Superior temporal gyrus (tissue), 1 donor: ENCODE measurements around the gene EPN3.

ENCODE experiments used
- DNase-seq: peaks from one replicate; pipeline ENCODE4 v3.0.0-alpha.2; 2016; ENCODE audit errors: extremely low spot score

The EPN3 gene

DNA sequence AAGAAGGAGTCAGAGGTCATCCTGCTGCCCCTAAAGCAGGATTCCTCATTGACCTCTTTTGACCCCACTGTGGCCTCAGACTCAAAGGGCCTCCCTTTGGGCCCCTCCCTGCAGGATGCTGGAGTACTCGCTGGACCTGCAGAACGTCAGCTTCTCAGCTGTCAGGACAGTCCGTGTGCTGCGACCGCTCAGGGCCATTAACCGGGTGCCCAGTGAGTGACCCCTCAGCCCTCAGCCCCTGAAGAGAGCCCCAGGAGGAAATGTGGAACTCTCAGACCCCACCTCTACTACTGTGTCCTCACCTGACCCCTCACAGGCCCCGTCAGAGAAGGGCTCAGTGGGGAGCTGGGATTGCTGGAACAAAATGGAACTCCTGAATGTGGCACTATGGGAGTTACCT lies 37.1 kb downstream of the EPN3 start:
- no peak for DNase-seq

DNA sequence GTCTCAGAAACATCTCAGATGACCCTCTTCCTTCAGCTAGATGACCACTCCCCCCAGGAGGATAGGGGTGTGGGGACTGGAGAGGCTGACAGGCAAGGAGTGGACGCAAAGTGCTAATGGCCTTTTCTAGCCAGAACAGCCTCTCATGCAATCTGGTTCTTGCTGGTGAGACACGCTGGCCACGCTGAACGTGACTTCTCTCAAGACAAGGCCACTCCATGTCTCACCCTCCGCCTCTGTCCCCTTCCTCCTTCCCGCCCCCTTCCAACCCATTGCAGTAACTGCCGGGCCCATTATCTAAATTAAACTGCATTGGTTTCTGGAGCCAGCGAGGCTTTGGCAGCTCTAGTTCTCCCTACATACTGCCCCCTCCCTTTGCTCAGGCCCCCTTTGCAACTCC lies 37.5 kb downstream of the EPN3 start:
- no peak for DNase-seq

DNA sequence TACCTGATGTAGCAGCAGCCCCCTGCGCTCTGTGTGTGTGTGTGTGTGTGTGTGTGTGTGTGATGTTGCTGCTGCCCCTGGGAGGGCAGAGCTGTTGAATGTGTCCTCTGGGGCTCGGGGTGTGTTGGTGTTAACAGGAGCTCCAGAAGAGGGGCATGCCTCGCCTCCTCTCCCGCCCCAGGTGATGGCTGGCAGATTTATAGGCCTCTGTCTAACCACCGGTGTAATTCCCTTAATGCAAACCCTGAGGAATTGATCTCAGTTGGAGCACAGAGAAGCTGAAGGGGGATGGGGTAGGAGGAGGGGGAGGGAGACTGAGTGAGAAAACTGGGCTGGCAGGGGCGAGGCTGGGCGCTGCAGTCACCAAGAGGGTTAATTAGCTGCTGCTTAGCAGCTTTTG lies 38.0 kb downstream of the EPN3 start:
- no peak for DNase-seq

DNA sequence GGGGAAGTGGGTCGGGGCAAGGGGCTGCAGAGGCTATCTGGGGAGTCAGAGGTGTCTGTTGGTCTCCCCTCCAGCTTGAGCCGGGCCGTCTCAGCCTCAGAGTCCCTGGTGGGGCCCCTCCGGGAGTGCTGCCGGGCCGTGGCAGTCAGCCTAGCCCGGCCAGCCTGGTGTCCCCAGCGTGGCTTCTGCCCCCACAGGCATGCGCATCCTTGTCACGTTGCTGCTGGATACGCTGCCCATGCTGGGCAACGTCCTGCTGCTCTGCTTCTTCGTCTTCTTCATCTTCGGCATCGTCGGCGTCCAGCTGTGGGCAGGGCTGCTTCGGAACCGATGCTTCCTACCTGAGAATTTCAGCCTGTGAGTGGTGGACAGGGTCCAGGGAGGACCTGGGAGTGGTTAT lies 39.1 kb downstream of the EPN3 start:
- DNase-seq = no peak

DNA sequence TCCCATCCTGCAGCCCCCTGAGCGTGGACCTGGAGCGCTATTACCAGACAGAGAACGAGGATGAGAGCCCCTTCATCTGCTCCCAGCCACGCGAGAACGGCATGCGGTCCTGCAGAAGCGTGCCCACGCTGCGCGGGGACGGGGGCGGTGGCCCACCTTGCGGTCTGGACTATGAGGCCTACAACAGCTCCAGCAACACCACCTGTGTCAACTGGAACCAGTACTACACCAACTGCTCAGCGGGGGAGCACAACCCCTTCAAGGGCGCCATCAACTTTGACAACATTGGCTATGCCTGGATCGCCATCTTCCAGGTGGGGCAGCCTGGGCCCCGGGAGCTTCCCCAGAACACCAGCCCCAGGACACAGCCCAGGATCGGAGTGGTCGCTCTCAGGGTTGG lies 40.0 kb downstream of the EPN3 start:
- DNase-seq = no peak

DNA sequence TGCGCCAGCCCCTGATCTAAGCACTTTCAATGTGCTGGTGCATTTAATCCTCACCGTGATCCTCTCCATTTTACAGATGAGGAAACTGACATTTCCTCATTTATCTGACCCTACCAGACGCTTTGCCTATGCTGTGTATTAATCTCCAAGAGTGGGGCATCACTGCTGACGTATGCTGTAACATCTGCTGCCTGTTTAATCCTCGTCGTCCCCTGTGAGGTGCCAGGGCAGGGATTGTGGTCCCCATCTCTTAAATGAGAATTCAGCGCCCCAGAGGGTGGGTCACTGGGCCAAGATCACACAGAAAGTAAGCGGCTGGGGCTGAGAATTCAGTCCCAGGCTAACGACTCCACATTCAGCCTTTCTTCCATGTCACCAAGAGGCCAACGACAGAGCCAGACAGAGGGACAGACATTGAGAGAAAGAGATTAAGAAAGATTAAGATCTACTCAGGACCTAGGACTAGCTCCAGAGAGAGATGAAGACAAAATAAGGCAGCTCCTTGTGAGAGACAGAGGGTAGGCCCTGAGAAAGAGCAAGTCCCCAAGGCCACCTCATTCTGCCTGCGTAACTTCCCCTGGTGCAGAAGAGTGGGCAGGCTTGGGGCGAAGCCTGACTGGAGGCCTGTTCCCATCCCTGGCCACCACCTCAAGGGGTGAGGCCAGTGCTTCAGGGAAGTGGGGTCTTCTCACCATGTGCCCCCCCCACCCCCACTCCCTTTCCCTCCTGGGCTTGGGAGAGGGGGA lies 41.5 kb downstream of the EPN3 start:
- no peak for DNase-seq

DNA sequence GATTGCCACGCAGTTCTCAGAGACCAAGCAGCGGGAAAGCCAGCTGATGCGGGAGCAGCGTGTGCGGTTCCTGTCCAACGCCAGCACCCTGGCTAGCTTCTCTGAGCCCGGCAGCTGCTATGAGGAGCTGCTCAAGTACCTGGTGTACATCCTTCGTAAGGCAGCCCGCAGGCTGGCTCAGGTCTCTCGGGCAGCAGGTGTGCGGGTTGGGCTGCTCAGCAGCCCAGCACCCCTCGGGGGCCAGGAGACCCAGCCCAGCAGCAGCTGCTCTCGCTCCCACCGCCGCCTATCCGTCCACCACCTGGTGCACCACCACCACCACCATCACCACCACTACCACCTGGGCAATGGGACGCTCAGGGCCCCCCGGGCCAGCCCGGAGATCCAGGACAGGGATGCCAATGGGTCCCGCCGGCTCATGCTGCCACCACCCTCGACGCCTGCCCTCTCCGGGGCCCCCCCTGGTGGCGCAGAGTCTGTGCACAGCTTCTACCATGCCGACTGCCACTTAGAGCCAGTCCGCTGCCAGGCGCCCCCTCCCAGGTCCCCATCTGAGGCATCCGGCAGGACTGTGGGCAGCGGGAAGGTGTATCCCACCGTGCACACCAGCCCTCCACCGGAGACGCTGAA lies 43.2 kb downstream of the EPN3 start:
- DNase-seq = no peak

DNA sequence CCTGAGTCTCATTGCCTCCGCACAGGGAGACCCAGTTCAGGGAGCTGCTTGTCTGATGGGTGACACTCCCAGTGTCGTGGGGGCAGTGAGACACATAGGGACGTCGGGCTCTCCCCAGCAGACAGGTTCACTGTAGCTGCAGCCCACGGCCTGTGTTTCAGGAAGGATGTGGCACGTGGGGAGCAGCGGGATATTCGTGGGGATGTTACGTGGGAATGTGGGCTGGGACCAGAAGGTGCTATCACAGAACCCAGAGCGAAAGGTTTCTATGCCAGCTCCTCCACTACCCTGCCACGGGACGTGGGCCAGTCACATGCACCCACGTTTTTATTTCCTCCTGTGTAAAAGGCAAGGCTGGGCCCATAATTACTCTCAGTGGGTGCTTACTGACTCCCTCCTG lies 44.3 kb downstream of the EPN3 start:
- DNase-seq = no peak

DNA sequence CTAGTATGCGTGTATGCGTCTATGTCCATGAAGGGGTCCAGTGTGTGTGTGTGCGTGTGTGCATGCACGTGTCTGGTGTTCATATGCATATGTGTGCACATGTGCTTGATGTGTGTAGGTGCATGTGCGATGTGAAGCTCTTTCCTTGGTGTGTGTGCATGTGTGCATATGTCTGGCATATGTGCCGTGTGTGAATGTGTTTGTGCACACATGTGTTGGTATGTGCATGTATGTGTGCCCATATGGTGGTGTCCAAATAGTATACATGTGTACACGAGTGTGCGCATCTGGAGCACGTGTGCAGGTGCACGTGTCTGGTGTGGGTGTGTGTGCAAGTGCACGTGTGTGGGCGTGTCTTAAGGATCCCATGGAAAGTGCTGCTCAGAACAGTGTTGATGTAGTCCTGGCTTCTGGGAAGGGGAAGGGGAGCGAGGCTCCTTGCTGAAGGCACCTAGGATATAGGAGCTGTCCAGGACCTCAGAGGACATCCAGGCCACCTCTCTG lies 45.0 kb downstream of the EPN3 start:
- no peak for DNase-seq

DNA sequence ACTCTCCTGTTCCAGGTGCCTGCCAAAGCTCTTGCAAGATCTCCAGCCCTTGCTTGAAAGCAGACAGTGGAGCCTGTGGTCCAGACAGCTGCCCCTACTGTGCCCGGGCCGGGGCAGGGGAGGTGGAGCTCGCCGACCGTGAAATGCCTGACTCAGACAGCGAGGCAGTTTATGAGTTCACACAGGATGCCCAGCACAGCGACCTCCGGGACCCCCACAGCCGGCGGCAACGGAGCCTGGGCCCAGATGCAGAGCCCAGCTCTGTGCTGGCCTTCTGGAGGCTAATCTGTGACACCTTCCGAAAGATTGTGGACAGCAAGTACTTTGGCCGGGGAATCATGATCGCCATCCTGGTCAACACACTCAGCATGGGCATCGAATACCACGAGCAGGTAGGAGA lies 45.6 kb downstream of the EPN3 start:
- DNase-seq = no peak

DNA sequence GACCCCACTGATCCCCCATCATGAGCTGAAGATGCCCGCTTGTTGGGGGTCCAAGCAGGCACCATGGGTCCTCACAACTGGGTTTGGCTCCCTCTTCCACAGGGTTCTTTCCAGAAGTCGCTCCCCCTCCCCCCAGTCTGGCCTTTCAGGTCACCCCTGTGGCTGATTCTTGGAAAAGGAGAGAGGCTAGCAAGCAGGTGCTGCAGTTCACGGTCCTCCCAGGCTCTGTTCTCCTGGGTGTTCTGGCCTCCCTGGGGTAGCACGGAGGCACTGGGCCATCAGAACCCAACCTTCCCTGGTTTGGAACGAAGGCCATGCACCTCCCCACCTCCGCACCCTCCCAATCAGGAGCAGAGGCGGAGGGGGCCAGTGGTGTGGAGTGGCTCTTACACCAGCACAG lies 46.9 kb downstream of the EPN3 start:
- DNase-seq = no peak

DNA sequence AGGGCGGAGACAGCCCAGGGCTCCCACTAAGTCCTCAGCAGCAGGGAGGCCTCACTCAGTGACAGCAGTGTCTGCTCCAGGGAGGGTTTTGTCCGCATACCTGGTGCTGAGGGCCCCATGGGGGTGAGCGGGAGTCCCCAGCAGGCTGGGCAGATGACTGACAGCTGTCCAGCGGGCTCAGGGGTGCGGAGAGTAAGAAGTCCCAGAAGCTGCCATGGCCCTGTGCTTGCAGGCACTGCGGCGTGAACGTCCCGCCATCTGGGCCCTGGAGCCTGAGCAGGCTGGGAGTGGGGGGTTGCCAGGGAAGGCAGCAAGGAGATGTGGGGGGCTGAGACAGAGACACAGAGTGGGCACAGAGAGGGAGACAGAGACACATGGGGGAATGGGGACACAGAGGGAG lies 48.1 kb downstream of the EPN3 start:
- no peak for DNase-seq

DNA sequence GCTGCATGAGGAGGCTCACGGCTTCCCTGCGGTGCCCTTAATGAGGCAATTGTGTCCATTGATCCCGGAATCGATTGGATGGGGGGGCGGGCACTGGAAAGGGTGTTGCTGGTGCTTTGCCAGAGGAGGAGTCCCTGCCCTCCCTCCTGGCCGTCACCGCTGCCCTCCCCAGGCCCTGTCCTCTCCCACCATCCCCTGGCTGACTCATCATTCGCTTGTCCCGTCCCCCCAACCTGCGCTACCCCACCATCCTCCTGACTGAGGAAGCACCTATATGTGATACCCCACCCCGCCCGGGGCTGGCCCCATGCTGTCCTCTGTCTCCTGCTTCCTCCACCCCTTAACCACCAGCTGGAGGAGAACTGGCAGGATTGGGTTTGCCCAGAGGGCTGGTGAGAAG lies 48.8 kb downstream of the EPN3 start:
- DNase-seq = no peak

DNA sequence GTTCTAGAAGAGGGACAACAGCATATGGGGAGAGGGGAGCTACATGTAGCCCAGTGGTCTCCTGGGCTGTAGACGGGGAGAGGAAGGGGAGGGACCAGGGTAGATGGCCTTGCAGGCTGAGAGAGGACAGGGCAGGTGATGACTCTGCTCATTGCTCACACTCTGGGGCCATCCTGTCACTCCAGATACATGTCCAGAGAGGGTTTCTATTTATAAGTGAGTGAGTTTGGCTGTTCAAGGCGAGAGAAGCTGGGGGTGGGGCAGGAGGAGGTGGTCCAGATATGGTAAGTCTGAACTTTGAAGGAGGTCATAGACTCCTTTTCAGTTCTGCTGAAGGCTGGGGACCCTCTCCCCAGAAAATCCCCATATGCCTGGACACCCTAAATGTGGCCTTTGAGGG lies 50.2 kb downstream of the EPN3 start:
- no peak for DNase-seq

DNA sequence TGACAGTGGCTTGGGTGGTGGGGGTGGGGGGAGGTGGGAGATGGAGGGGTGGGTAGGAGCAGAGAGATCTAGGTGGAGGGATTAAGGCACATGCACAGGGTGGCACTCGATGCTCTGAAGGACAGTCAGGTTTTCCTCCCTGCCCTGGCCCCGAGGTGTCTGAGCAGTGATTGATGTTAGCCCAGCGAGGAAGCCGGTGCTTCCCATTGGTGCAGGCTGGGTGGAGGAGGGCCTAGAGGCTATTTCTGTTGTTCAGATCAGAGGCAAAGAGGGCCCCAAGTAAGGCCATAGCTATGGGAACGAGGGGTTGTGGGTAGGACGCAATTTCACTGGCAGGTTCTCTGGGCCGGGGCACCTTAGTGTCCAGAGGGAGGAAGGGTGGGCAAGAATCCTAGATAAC lies 51.1 kb downstream of the EPN3 start:
- DNase-seq = no peak

DNA sequence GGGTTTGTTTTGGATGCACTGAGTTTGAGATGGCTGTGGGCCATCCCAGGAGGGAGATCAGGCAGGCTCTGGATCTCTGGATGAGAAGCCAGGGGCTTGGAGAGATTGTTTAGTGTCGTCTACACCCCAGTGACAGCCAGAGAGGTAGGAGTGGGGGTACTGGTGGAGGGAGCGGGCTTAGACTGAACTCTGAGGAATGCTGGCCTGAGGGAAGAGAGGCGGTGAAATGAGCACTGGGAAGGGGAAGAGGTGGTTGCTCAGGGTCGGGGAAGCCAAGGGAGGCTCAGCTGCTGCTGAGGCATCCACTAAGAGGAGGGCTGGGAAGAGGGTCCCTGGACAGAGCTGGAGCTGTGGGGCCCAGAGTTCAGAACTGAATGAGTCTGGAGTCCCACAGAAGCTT lies 51.6 kb downstream of the EPN3 start:
- no peak for DNase-seq

DNA sequence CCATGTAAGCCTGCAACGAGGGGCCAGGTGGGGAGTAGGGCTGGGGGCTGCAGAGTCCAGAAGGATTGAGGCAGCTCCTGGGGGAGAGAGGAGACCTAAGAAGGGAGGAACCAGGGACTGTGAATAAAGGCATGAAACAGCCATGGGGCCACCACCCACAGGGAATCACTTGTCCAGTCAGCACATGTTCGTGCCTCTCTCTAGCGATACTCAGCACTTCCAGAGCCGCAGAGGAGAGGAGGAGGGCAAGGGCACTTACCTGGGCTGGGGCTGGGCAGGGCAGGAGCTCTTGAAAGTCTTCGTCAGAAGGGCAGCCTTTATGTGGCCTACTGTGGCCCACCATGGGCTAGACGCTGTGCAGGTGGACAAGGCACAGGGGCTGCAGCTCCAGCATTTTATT lies 52.2 kb downstream of the EPN3 start:
- no peak for DNase-seq

DNA sequence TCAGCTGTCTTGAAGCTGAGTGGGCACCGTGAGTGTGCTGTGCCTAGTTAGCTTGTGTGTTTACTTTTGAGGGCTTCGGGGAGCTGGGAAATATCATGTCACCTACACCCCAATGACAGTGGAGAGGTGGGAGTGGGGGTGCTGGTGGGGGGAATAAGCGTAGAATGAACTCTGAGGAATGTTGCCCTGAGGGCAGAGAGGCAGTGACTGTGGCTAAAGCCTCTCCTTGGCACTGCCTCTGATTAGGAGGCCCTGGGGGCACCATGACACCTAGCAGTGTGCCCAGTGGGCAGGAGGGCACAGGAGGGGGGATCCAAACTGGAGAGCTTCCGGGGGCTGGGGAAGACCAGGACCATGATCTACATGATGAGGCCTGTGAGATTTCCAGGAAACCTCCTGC lies 52.8 kb downstream of the EPN3 start:
- DNase-seq = no peak

DNA sequence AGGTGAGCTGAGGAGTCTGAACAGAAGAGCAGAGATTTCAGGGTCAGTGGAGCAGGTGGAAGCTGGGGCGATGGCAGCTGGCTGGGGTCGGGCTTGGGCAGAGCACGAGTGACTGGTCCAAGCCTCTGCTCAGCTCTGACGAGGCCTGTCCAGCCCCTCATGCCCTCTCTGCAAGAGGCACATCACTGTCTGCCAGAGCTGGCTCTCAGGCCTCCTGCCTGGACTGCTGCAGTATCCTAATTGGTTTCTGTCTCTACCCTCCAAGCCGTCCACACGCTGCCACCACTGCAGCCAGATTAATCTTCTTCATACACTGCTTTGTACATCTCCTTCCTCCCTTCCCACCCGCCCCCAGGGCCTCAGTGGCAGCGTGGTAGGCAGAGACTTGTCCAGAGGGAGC lies 53.4 kb downstream of the EPN3 start:
- no peak for DNase-seq

DNA sequence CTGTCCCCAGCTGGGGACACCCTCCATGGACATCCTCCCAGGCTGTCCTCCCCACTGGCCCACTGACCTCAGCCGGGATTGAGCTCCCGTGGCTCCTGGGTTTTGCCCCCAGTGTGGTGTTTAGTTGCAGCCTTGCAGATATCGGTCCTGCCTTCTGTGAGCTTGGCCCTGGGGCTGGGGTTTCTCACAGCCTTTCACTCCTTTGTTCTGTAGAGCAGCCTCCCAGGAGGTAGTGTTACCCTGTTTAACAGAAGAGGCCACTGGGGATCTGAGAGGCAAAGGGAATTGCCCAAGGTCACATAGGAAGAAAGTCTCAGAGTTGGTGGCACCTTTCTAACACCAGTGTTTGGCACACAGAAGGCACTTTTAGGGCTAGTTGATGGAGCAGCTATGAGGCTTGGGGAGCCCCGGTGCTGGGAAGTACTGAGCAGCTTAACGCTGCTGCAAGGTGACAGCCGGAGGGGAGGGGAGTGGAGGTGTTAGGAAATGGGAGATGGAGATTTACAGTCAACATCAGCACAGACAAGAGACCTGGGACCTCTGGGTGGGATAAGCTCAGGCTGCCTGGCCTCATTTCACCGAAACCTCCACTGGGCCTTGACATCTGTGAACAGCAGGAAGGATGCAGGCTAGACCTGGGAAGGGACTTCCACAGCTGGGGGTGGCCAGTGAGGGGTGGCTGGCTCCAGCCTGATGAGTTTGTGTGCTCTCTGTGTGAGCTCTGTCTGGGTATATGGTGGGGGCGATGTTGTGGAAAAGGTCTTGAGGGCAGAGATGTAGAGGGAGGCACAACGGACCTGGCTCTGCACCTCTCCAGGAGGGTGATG lies 54.1 kb downstream of the EPN3 start:
- no peak for DNase-seq

DNA sequence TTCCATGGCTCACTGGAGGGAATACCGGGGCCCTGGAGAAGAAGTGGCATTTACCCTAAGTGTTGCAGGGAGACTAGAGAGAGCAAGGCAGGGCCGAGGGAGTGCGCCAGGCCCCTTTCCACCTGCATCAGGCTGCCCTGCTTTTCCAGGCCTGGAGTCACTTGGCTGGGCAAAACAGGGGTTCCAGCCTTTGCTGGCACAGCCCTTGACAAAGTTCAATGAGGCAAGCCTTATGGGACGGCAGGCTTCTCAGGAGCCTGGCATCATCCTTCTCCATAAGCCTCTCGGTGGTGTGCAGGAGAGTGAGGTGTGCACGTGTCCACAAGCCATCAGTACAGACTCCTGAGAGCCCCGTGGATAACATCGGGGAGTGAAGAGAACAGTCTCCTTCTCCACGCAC lies 55.0 kb downstream of the EPN3 start:
- DNase-seq = no peak

DNA sequence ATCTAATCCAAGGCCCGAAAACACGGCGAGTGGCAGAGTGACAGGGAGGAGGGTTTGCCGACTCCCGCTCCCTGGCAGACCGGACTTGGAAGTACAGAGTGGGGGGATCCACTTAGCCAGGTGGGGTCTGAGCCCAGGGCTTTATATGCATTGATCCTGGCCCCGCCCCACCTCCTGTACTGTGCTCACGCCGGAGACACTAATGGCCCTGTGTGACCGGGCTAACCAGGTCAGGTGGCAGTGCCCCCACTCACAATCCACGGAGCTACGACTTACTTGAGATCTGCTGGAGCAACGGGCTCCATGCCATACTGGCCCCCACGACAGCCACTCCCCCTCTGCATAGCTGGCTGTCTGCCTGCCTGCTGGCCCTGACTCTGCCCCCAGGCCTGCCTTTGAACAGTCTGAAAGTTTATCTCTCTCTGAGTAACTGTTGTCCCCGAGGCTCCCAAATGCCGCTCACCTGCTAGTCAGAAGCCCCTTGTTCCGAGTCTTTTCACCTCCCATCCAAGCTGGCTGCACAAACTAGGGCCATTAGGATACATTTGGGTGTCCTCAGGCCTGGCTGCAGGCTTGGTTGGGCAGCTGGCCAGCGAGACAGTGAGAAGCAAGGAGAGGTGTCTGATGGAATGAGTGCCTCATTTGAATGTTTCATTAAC lies 56.0 kb downstream of the EPN3 start:
- DNase-seq = no peak
